Type B pancreatic cell (in vitro differentiated cells): ENCODE data around the gene AATK. TPM values are rescaled to one million over a fixed set of nuclear protein-coding genes. Genes with fewer than 3 reads are reported as not detected.

Experiments used
- DNase-seq: peaks from one replicate; pipeline ENCODE4 v3.0.0; 2021; ENCODE audit warnings: mixed read lengths; ENCODE audit not compliant: unreplicated experiment; ENCODE audit errors: extremely low spot score
- H3K27ac Mint-ChIP-seq: 2 replicates; pipeline ENCODE4 v1.8.0; 2021; ENCODE audit warnings: mild to moderate bottlenecking, mixed read lengths
- H3K27me3 Mint-ChIP-seq: 2 replicates; pipeline ENCODE4 v1.8.0; 2021; ENCODE audit warnings: mixed read lengths
- H3K36me3 Mint-ChIP-seq: 2 replicates; pipeline ENCODE4 v1.8.0; 2021; ENCODE audit warnings: mixed read lengths
- H3K4me1 Mint-ChIP-seq: one replicate; pipeline ENCODE4 v1.8.0; 2021; ENCODE audit warnings: mixed read lengths; ENCODE audit not compliant: unreplicated experiment
- H3K4me3 Mint-ChIP-seq: 2 replicates; pipeline ENCODE4 v1.8.0; 2021; ENCODE audit warnings: mild to moderate bottlenecking, mixed read lengths
- H3K9me3 Mint-ChIP-seq: 2 replicates; pipeline ENCODE4 v1.8.0; 2021; ENCODE audit warnings: mixed read lengths
- CTCF ChIP-seq: fragments of 200-600 bp; sonication (generic); conservative IDR thresholded peaks from 2 replicates; pipeline ENCODE4 v1.5.0; 2021; ENCODE audit warnings: antibody characterized with exemption, mild to moderate bottlenecking
- total RNA-seq: library from RNA; stranded (reverse); gene quantifications from 2 replicates; pipeline ENCODE4 v1.2.1, GENCODE V29; 2021; ENCODE audit warnings: low replicate concordance

AATK gene
- total RNA-seq, 1 donor from 2014 or later: 6.4 TPM

DNA sequence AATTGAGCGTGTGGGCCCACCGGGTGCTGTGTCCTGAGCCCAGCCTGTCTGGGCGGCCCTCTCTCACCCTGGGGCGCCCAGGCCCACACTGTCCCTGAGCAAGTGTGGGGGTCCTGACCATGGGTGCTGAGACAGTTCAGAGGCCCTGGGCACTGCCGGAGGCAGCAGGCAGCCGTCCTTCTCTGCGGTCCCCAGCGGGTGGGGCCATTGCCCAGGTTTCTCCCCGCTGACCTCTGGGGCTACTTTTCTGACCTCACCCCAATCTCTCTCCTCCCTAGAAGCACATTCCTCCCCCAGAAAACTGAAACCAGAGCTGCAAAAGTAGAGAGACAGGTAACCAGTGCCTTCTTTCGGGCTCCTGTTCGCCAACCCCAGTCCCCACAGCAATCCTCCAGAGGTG, 36.7 kb downstream of the AATK start:
- Mint-ChIP-seq H3K27ac (no peak overlapping the region), H3K4me1 (no peaks in the 10 kb centered on the region)
- no peak for DNase-seq

DNA sequence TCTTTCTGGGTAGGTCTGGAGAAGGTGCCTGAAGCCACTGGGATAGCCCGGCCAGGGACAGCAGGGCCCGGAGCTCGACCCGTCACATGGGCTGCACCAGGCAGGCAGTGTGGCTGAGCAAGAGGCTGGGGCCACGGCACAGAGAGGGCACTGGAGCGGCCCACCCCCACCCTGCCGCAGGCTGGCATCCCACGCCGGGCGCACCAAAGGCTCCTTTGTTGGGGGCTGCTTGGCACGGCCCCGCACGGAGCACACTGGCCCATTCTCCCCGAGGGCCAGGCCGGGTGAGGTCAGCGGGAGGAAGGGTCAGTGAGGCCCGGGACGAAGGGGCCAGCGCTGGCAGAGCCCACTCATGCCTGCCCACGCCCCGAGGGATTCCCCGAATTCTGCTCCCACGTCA, 37.2 kb downstream of the AATK start:
- Mint-ChIP-seq H3K9me3 (no peaks in the 10 kb centered on the region), H3K27ac (no peak overlapping the region), H3K27me3 (no peaks in the 10 kb centered on the region), H3K4me3 (no peak overlapping the region), H3K36me3 (no peaks in the 10 kb centered on the region), H3K4me1 (no peaks in the 10 kb centered on the region)
- no peak for TF ChIP-seq CTCF
- DNase-seq: no peak

More for the DNA sequence above, 36.7 kb downstream of the AATK start:
- no peaks in the 10 kb centered on the region for H3K27me3 Mint-ChIP-seq
- no peaks in the 10 kb centered on the region for H3K9me3 Mint-ChIP-seq
- peak; percentile 33 for TF ChIP-seq CTCF
- no peak overlapping the region for H3K4me3 Mint-ChIP-seq
- H3K36me3 Mint-ChIP-seq: no peaks in the 10 kb centered on the region

- Mint-ChIP-seq H3K4me3 (no peak overlapping the region), H3K9me3 (no peaks in the 10 kb centered on the region), H3K36me3 (no peaks in the 10 kb centered on the region), H3K27me3 (no peaks in the 10 kb centered on the region), H3K27ac (no peak overlapping the region), H3K4me1 (no peaks in the 10 kb centered on the region)
- TF ChIP-seq CTCF: no peak
- no peak for DNase-seq
Measured at GRCh38 chr17:81128338-81128737, 37.7 kb downstream of the AATK start.

DNA sequence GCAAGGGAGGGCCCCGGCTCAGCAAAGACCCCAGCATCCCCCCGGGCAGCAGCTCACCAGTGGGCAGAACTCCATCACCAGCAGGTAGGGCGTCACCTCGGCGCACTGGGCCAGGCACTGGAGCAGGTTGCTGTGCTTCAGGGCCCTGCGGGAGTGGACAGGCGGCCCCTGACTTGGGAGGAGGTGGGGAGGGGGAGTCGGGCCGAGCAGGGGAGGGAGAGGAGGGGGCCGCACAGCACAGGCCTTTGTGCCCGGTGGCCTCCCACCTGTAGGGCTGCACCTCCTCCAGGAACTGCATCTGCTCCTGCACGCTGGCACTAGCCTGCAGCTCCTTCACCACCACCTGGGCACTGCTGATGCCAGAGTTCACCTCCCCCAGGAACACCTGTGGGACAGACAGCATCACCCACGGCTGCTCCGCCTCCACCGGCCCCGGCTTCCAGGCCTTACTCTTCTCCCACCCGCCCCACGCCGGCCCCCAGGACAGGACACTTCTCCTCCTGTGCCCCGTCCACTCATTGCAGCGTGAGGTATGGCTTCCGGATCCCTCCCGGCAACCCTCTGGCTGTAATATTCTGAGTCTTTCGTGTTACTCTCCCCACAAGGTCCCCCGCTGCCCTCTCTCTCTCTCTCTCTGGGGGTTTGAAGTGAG, 38.4 kb downstream of the AATK start:
- Mint-ChIP-seq H3K27me3 (no peaks in the 10 kb centered on the region), H3K36me3 (no peaks in the 10 kb centered on the region), H3K27ac (no peak overlapping the region), H3K4me3 (no peak overlapping the region), H3K4me1 (no peaks in the 10 kb centered on the region), H3K9me3 (no peaks in the 10 kb centered on the region)
- no peak for TF ChIP-seq CTCF
- no peak for DNase-seq

DNA sequence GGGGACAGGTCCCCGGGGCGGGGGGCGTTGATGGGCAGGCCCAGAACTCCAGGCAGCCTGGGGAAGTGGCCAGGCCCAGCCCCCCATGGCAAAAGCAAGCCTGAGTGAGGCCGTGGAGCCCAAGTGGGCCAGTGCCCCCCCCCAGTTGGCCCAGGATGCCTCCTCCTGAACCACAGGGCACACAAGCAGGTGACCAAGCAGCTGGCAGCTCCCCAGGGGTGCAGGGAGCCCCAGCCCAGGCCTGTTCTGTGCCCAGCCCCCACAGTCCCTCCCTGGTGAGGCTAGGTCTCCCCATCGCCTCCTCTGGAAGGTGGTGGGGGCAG, 38.9 kb downstream of the AATK start:
- no peaks in the 10 kb centered on the region for H3K9me3 Mint-ChIP-seq
- TF ChIP-seq CTCF: no peak
- H3K27me3 Mint-ChIP-seq: no peaks in the 10 kb centered on the region
- no peaks in the 10 kb centered on the region for H3K36me3 Mint-ChIP-seq
- H3K4me3 Mint-ChIP-seq: no peak overlapping the region
- no peaks in the 10 kb centered on the region for H3K4me1 Mint-ChIP-seq
- DNase-seq: no peak
- H3K27ac Mint-ChIP-seq: no peak overlapping the region
